HTR-8/SVneo (cell line): ENCODE results near the gene CANX.
A peak's percentile ranks its signal among the peaks of the same experiment; 100 is the strongest.
"Not testable (repeated sequence)": the region's sequence is repeated elsewhere in the genome, so short reads cannot be mapped to it uniquely, and the experiment has no call there.

Experiments
- DNase-seq: peaks from one replicate; pipeline ENCODE4 v3.0.0; 2011; ENCODE audit warnings: low spot score, mixed read lengths; ENCODE audit not compliant: insufficient read length
- FAIRE-seq: peaks from 2 replicates; lab custom pipeline; 2011; peaks lifted over from hg19 to GRCh38; lab: Jason Lieb, UNC

CANX gene, protein sequence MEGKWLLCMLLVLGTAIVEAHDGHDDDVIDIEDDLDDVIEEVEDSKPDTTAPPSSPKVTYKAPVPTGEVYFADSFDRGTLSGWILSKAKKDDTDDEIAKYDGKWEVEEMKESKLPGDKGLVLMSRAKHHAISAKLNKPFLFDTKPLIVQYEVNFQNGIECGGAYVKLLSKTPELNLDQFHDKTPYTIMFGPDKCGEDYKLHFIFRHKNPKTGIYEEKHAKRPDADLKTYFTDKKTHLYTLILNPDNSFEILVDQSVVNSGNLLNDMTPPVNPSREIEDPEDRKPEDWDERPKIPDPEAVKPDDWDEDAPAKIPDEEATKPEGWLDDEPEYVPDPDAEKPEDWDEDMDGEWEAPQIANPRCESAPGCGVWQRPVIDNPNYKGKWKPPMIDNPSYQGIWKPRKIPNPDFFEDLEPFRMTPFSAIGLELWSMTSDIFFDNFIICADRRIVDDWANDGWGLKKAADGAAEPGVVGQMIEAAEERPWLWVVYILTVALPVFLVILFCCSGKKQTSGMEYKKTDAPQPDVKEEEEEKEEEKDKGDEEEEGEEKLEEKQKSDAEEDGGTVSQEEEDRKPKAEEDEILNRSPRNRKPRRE

DNA sequence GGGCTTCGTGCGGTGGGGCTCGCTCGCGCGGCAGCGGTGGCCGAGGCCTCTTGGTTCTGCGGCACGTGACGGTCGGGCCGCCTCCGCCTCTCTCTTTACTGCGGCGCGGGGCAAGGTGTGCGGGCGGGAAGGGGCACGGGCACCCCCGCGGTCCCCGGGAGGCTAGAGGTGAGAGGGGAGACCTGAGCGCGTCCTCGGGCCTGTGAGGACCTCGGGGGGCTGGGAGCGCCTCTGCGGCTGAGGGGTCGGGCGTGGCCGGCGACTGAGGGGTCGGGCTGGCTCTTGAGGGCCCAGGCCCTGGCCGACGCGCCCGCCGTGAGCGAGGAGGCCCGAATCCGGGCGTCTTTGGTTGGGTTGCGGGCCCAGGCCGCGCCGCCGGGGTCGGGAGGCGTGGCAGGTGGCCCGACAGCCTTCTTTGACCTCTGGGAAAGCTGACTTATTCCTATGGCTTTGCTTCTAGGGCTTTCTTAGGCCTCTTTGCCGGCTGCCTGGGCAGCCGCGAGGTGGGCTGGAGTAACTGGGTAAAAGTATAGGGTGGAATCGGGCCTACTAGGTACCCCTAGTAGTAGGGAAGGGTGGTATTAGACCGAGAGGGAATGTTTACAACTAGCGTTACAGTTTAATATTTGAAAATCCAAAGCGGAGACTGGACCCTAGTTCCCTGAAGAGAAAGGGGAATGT is at the start of gene CANX:
CANX (plus strand) TSS at position 33 of the 681 bp plus-strand sequence. CDS start 6,715 bp downstream, outside the sequence.
- FAIRE-seq (no peak), DNase-seq (no peak)

DNA sequence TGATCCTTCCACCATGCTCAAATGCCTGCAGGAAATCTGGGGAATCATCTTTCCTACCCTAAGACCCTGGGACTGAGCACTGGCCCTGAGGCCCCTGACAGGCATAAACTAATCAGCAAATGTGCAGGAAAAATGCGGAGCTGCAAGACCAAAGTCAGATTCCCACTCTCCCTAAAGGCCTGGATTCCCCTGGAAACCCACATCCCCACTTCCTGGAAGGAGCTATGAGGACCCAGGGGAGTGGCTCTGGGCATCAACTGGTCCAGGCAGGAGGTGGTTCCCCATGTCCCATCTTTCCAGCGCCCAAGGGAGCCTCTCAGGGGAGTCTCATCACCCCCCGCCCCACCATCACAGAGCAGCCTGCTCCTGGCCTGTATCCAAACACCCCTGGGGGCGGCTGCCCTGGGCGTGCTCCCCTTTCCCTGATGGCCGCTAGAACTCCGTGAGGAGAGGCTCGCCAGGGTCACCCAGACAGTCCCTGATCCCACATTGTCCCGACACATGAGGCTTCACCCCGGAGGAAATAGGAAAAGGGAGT is 49.5 kb upstream of the CANX start:
- not testable (repeated sequence) for DNase-seq, FAIRE-seq

DNA sequence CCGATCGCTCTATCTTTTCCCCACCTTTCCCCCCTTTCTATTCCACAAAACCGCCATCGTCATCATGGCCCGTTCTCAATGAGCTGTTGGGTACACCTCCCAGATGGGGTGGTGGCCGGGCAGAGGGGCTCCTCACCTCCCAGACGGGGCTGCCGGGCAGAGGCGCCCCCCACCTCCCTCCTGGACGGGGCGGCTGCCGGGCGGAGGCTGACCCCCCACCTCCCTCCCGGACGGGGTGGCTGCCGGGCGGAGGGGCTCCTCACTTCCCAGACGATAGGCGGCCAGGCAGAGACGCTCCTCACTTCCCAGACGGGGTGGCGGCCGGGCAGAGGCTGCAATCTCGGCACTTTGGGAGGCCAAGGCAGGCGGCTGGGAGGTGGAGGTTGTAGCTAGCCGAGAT is 48.5 kb upstream of the CANX start:
- DNase-seq, FAIRE-seq: not testable (repeated sequence)

DNA sequence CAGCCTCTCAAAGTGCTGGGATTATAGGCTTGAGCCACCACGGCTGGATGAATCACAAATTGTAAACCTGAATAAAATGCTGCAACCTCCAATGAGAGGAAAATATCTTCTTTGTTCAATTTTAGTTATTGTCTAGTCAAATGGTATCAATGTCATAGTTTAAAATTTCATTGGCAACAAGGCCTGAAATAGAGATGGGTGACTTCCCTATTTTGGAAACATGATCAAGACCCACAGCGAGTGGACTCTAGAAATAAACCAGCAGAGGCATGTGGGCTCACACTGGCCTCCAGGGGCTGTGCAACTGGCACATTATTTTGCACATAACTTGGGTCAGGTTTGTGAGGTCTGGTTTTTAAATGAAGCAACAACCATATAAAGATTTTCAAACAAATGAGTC is 45.6 kb upstream of the CANX start:
- FAIRE-seq, DNase-seq: not testable (repeated sequence)

- not testable (repeated sequence) for DNase-seq
- peak; percentile 80 for FAIRE-seq
Measured at GRCh38 chr5:179657302-179658178, 41.2 kb upstream of the CANX start.

DNA sequence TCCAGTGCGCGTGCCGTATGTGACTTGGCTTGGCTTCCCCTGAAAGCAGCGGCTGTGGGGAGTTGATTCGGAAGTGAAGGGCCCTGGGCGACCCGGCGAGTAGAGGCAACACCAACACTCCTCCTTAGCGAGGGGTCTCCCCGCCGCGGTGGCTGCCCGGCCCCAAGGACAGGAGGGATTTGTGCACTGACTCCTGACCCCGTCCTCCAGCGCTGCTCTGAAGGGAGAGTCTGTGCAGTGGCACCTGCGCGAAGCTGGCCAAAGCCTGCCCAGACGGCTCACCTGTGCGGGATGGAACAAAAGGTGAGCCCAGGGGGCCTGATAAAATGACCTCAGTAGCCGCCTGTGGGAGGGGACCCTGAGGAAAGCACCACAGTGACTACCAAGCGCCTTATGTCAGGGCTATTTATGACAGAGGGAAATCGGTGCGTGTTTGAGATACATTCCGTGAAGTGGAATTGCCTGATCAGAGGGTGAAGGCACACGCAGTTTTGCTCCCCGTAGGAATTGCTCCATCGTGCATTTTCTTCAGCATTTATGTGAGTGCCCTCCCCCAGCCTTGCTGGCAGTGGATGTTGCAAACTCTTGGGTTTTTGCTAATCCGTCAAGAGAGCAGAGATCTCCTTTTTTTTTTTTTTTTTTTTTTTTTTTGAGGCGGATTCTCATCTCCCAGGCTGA is 40.4 kb upstream of the CANX start:
- not testable (repeated sequence) for FAIRE-seq, DNase-seq

- not testable (repeated sequence) for FAIRE-seq
Measured at GRCh38 chr5:179661647-179662046, 37.1 kb upstream of the CANX start.

DNA sequence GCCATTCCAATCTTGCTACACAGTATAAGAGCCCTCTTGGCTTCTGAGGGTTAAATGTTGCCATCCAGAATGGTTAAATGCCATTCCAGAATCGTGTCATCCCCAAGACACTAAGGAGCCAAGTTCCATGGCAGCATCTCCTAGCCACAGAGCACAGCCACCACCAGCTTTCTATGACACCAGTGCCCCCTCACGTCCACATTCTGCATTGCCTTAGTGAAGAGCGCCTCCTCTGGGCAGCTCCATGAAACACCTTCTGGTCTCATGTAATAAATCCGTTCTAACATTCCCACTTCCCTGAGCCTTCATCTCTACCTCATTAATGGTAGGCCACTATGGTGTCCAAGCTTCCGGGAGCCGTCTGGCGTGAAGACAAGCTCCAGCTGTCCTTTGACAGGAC is 30.4 kb upstream of the CANX start:
- FAIRE-seq (no peak), DNase-seq (no peak)

More at GRCh38 chr5:179661647-179662046, 37.1 kb upstream of the CANX start:
- DNase-seq: not testable (repeated sequence)

DNA sequence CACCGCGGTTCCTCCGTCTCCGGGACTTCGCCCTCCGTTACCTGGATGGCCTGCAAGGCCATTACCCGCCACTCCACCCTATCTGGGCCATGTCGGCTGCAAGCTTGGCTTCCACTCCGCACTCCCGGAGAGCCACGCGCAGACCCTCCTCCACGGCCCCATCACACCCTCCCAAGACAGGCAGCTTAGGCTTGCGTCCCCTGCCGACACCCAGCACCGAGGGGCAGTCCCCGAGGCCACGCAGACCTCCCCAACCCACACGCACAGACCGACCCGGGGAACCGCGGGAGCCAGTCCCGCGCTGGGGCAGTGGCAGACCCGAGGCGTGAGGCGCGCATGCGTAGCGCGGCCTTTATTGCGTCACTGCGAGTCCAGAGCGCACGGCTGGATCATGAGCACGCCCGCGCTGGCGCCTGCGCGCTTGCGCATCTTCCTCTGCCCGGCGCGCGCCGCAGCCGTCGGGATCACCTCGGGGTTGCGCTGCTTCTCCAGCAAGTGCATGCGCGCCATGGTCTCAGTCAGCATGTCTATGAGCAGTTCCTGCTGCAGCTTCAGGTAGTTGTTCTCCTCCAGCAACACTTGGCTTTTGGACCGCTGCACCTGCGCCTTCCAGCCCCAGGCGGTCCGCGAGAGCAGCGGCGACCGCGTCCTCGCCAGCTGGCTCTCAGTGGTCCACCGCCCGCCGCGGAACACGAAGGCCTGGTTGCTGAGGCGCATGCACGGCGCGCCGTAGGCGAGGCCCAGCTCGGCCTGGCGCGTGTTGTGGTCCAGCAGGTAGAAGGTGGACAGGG is 20.3 kb upstream of the CANX start:
- FAIRE-seq: peak; percentile 87
- peak; percentile 96 for DNase-seq

DNA sequence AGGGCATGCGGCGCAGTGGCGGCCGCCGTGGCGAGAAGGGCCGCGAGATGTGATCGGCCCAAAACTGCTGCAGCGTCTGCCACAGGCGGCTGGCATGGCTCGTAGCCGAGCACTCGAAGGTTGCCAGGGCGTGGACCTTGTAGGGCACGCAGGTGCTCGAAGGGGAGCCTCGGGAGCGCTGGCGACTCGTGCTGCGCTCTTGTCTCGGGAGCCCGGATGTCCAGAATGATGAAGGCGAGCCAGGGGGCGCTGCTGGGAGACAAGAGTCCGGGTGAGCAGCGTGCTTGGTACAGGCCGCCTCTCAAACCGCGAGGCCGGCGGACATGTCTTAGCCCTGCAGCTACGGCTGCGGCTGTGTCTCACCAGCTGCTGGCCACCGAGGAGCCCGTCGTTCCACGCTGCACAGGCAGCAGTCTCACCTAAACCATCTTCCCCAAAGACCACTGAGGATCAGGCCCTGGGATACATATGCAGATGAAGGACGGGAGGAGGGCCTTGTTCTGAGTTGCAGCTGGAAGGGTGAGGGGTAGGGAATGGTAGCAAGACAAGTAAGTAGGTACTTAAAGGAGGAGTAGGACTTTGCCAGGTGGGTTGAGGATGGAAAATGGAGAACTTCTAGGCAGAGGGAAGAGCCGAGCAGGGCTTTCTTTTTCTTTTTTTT is 19.6 kb upstream of the CANX start:
- FAIRE-seq (no peak), DNase-seq (no peak)

DNA sequence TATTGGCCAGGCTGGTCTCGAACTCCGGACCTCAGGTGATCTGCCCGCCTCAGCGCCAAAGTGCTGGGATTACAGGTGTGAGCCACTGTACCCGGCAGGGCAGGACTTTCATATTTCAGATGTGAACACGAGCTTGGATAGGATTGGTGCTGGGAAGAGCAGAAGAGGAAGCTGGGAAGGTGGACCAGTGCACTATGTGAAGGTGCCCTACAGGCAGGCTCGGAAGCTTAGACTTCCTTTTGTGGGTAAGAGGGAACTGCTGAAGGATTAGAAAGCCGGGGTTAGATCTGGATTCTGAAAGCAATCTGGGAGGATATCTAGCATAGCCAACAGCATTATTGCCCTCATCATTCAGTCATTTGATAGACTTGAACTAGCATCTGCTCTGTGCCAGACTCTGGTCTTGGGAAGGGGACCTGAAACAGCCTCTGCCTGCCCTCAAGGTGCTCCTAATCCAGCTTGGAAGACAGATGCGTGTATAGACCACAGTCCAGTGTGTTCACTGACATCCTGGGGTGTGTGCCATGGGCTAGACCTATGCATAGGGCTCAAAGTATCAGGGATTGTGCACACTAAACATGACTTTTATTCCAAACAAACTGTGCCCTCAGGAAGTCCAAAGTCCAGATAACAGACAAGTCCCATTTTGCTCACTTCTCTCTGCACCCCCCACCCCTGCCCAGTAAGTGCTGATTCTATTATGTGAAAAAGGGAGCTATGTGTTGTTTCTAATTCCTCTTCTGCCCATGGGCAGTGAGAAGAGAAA is 18.6 kb upstream of the CANX start:
- FAIRE-seq: no peak
- no peak for DNase-seq

GRCh38 chr5:179680780-179681401 is 17.9 kb upstream of the CANX start, which contains the start of gene CBY3:
CBY3 (minus strand) TSS chr5:179681034; CDS start chr5:179680918, 116 bp downstream.
- no peak for FAIRE-seq
- no peak for DNase-seq

GRCh38 chr5:179689212-179689611 is 9.6 kb upstream of the CANX start:
- not testable (repeated sequence) for FAIRE-seq, DNase-seq

GRCh38 chr5:179694561-179694960 is 4.2 kb upstream of the CANX start:
- FAIRE-seq (no peak), DNase-seq (no peak)

- FAIRE-seq (no peak), DNase-seq (no peak)
Measured at GRCh38 chr5:179696603-179697002, 2.2 kb upstream of the CANX start.

DNA sequence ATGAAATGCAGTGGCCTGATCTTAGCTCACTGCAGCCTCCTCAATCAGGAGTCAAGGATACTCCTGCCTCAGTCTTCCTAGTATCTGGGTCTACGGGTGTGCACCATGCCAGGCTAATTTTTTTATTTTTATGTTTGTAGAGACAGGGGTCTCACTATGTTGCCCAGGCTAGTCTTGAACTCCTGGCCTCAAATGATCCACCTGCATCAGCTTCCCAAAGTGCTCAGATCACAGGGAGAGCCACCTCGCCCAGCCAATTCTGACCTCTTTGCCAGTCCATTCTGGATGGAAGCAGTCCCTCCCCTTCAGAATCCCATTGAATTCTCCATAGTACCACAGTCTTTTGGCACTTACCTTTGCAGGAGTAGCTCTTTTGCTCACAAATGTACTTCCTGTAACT is 1.7 kb upstream of the CANX start:
- DNase-seq (no peak), FAIRE-seq (no peak)

- not testable (repeated sequence) for FAIRE-seq, DNase-seq
Measured at GRCh38 chr5:179697543-179697942, 1.2 kb upstream of the CANX start.
